GM18907 (cell line): ENCODE measurements around the gene COPS7B.

Experiments
- ATAC-seq: cut with Tn5 transposase; IDR thresholded peaks from one replicate; pipeline ENCODE4 v1.9.1; 2021; ENCODE audit warnings: mild to moderate bottlenecking, moderate library complexity; ENCODE audit not compliant: unreplicated experiment

The COPS7B gene

DNA sequence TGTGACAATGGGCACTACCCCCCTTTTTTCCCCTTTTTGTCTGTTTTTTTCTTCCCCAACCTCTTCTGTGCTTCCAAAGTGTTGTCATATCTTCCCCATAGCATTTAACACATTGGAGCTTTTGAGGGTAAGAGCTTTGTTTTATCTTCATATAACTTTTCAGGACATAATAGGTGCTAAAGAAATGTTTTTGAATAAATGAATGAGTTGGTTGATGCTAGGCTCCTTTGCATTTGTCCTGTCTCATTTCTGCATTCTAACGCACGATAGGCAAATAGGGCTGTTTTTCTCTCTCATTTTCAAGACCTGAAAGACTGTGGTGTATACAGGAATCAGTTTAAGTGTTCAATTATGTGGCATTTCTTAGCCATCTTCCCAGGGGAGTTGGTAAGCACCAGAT is 832 bp upstream of the COPS7B start:
- no peak for ATAC-seq

DNA sequence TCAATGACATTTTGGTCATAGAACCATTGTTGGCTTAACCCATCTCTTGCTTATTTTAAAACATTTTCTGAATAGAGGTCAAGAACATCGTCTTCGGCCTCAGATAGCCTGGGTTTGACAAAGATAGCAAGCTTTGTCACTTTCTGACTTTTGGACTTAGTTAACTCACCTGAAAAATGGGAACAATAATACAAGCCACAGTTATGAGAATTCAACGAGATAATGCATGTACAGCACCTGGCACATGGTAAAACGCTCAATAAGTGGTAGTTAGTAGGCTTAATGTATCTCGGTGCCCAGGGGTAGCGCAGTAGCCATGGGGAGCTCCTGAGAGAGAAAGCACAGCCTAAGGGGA is 446 bp upstream of the COPS7B start:
- no peak for ATAC-seq

DNA sequence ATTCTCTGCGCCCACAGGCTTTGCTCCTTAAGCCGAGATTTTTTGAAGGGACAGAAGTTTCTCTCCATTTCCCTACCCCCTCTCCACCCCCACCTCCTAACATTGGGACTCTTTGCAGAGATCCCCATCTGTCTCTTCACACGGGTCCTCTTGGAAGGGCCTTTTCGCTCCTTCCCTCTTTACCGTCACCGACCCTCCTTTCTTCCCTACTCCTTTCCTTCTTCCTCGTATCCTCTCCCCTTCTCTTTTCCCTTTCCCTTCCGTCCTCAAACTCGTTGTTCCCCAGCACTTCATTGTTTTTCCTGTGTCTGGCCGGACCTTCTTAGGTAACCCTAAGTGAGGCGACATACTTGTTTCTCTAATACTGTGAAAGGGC is 660 bp downstream of the COPS7B start:
- ATAC-seq: no peak

DNA sequence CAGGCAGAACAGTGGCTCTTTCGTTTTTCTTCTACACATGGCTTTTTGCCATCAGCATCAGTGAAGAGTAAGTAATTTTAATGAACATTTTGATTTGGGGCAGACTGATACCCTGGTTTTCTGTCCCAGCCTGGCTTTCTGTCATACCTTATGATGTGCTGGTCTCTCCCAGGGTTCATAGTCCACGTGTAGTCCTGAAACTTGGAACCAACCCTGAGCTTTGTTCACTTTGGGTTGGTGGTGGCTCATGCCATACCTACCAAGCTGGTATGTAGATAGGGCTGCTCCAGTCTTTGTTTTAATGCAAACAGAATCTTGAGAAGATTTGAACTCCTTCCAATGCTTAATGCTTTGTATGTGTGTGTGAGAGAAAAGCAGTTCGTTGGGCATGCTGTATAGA is 4.9 kb downstream of the COPS7B start:
- no peak for ATAC-seq

DNA sequence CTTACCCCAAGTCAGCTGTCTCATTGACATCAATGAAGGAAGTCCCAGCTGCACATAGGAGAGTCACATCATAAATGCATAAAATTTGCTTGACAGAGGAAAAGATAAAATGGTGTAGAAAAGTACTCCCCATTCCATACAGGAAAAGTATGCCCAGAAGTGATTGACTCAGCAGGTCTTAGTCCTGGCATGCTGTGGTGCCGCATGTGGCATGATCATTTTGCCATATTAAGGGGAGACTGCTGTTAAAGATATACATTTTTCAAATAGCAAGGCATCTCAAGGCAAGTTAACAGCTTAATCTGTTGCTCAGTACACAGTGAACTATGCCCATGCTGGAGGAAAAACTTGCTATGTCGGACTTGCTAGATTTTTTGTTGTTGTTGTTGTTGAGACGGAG is 8.1 kb downstream of the COPS7B start:
- no peak for ATAC-seq

DNA sequence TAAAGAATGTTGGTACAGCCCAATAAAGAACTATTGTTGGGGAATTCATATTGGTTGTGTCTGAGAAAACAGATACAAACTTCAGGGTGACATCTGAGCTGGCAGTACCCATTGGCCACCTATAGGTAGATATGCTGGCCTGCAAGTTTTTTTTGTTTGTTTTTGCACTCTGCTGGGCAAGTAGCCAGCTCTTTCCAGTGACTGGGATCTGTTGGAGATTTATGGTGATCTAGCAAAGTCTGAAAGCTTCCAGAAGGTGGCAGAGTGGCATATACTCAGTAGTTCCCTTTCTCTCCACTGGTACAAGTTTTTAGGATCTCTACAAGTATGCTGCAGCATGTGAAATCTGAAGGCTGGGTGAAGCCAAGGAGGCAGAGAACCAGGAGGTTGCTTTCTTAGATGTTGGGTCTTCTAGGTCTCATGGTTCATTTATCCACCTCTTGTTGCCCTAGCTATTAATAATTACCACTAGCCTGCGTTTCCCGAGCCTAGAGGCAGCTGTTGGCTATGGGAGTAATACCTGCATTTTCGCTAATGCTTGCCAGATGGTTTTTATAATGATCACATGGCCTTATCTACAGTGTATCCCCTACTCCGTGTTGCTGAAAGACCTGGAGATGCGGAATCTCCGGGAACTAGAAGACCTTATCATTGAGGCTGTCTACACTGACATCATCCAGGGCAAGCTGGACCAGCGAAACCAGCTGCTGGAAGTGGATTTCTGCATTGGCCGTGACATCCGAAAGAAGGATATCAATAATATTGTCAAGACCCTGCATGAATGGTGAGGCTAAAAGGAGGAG is 9.5 kb downstream of the COPS7B start:
- no peak for ATAC-seq

DNA sequence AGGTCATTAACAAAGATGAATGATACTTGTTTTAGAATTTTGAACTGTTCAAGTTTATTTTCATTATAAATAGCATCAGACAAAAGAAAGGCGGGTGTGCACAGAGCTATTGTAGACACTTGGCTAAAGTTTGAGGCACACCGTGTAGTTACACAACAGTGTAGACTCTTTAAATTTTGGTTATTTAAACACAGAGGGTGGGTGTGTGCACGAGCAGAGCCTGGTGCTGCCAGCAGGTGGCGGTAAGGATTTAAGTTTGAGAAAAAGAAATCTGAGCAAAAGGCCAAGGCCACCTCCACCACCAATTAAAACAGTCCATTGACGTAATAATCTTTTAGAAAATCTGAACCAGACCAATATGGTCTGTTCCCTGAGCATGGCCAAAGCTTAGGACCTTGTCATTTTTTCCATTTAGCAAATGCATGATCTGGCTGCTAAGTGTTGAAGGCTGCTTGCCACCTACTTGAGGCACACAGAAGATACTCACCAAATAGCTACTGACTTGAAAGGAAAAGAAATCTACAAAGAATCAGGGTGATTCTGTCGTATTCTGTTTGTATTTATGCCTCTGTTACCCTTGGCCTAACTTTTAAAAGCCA is 14.3 kb downstream of the COPS7B start:
- ATAC-seq: no peak

DNA sequence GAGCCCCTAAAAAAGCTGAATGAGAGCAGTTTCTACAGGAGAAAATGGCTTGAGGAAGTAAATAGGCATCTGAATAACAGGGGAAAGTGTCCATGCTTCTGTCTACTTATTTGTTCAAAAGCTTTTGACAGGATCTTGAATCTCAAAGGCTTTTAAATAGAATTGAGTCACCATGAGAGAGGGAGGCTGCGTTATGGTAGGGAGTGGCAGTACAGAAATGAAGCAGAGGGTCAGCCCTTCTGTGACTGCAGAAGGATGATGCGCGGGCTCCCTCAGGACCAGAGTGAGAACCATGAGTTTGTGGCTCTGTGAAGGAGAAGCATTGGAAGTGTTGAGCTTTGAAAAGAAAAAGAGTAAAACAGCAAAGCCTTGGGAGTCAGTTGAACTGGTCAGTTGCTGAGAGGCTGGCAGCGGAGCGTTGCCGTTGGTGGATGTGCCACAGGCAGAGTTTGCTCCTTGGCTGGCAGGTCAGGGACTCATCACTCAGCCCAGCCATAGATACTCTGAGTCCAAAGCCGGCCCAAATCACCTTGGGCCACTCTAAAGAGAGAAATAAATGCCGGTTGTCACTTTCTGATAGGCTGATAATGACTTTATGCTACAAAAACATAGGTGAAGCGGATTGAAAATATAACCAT is 17.4 kb downstream of the COPS7B start:
- no peak for ATAC-seq

DNA sequence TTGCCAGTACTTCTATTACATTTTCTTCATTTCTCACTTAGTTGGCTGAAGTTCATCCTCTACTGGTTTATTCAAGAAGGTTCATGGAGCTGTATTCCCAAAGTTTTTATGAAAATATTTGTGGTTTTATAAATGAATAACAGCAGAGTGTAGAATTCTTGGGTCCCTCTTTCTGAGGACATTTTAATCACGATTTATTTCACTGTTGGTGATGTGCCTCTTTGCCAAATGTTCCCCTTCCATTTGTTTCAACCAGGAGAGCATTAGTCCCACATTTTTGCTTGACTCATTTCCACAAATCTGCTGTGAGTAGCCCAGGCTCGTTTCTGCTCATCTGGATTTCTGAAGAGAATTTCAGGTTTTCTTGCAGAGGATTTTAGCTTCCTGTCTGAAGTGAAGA is 20.8 kb downstream of the COPS7B start:
- no peak for ATAC-seq

DNA sequence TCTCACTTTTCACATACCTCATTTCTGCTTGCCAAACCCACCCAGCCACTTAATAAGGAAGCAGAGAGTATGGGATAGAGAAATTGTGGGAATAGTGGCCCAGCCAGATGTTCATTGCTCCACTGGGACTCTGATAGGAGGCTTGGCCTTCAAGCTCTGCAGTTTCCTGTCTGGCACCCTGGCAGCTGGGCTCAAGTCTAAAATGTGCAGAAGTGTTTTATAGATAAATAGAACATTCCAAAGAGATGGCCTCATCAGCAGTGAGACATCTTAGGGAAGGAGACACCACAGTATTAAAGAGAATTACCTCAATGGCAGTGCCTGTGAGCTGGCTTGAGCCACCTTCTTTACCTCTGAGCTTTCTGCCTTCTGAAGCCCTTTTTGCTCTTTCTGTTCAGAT is 24.7 kb downstream of the COPS7B start:
- ATAC-seq: no peak

DNA sequence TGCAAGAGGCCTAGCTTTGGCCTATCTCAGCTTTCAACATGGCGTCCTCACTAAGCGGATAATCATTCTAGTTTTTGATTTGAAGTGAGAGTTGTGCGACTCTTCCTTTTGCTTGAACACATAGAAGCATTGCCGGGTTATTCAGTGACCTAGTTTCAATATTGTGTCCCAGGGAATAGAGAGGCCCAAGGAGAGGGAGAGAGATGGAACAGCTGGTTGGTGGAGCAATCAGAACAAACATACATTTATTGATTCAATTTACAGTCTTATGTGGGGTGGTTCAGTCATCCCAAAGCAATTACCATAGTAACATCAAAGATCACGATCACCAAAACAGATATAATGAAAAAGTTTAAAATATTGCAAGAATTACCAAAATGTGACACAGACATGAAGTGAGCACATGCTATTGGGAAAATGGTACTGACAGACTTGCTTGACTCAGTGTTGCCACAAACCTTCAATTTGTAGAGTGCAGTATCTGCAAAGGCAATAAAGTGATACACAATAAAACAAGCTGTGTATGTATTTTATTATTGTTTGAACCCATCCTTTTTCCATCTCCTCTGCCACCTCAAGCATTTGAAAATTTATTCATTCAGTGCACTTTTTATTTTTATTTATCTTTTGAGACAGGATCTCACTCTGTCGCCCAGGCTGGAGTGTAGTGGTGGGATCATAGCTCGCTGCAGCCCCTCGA is 30.2 kb downstream of the COPS7B start:
- no peak for ATAC-seq

DNA sequence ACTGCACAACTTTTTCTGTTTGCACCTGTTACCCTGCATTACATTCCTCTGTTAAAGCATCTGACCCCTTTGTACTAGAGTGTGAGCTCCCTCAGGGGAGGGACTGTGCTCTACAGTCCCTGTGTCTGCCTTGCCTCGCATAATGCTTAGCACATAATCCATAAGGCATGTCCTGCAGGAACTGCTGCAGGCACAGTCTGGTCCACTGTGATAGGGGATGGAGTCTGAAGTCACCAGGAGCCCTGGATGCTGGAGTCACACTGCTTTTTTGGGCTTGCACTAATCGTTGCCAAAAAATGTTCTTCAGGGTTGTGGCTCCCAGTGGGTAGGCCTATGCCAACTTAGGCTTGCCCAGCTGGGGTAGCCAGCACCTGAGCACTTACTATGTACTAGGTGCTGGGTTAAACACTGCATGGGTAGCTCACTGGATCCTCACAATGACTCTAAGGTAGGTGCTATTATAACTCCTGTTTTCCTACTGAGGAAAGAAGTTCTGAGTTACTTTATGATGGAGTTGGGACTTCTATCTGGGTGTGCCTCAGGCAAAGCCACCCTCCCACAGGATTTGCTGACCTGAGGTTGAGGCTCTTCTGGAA is 33.3 kb downstream of the COPS7B start:
- ATAC-seq: no peak

DNA sequence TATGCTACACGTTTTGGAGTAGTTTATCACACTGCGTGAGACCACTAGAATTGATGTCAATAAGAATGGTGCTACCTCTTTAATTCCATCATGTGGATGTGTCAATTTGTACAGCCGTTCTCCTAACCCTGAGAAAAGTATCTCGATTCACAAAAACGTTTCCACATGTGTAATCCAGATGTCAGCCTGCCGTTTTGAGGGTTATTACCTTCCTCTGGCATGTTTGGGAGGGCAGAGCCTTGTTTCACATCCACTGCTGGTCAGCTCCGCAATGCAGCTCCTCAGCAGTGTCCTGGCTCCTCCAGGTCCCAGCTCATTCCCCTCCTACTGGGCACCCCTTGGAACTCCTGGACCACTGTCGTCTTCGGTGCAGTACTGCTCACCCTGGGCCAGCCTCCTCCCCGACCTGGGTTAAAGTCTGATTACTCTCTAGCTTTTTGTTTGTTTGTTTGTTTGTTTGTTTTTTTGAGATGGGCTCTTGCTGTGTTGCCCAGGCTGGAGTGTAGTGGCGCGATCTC is 34.6 kb downstream of the COPS7B start:
- ATAC-seq: no peak

DNA sequence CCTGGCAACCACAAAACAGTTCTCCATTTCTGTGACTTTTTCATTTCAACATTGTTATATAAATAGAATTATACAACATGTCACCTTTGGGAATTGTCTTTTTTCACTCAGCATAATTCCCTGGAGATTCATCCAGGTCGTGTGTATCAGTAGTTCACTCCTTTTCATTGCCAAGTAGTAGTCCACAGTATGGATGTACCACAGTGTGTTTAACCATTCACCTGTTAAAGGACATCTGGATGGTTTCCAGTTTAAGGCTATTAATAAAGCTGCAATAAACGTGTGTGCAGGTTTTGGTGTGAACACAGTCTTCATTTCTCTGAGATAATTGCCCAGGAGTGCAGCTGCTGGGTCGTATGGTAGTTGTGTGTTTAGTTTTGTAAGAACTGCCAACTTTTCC is 35.7 kb downstream of the COPS7B start:
- no peak for ATAC-seq

DNA sequence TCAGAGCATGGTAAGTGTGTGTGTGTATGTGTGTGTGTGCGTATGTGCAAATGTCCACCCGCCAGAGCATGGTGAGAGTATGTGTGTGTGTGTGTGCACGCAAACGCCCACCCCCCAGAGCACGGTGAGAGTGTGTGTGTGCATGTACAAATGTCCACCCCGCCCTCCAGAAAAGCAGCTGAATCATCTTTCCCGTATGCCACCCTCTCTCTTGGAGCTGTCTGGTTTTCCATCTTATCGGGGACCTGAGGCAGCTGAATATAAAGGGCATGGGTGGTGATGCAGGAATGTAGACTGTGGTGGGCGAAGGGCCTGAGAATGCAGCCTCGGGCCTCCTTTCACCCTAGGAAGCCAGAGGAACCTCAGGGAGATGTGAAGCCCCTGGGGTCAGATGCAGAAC is 66.9 kb downstream of the COPS7B start:
- no peak for ATAC-seq

DNA sequence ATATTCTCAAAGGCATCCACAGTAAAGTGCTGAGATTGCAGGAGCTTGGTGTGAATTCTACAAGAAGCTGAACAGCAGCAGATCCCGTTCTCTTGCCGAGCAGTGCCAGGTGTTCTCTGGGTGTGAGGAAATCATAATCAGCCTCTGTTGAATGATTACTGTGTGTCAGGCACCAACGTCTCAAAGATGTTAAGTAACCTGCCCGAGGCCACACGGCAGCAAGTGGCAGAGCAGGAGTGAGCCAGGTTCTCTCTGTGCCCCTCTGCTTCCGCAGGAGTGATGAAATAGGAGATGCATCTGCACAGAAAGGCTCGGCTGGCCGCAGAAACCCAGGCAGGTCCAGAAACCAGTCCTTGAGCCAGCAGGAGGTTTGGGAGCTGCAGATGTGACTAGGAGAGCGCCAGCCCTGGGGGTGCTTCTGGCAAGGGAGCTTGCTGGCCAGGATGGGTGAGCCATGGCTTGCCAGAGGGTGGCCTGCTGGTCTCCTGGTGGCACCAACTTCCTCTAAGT is 68.4 kb downstream of the COPS7B start:
- ATAC-seq: no peak

DNA sequence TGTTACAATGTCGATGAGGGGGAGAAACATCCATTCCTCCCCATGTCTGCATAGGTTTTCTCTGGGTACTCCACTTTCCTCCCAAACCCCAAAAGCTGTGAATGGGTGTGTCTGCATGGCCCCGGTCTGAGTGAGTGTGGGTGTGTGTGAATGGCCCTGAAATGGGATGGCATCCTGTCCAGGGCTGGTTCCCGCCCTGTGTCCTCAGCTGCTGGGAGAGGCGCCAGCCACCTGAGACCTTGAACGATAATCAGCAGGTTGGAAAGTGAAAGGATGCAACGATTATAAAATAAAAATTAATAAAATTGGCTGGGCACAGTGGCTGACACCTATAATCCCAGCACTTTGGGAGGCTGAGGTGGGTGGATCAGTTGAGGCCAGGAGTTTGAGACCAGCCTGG is 70.7 kb downstream of the COPS7B start:
- ATAC-seq: no peak
